ENCODE measurements around the gene NME7. TPM values are rescaled to one million over a fixed set of nuclear protein-coding genes. Genes with fewer than 3 reads are reported as not detected.

The NME7 gene
- total RNA-seq, 1 experiment from 2014 or later, result 34.2 TPM

DNA sequence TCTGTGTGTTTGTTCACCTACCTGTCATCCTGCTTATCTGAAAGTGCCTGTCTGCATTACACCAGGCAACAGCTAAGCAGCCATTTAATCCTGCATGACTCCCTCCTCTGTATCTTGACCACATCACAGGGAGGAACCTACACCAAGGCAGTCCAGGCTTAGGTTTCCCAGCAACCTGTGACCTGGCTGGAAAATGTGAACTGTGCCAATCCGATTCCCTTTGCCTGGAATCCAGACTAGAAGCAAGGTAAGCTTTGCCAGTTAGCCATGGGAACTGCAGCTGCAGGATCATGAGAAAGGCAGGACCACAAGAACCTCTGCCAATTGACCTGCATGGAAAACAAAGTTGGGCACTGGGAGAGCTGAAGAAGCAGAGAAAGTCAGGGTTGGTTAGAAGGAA is 267.4 kb downstream of the NME7 start:
- Histone ChIP-seq H3K9me3 (ENCODE audit: low read depth, low read length, poor library complexity, severe bottlenecking) (no peaks in the 10 kb centered on the region), H3K27me3 (replicated peaks; ENCODE audit: insufficient read depth, low read depth, low read length, poor library complexity) (no peaks in the 10 kb centered on the region), H3K4me1 (ENCODE audit: insufficient read depth, low read length, poor library complexity, severe bottlenecking) (no peaks in the 10 kb centered on the region), H3K27ac (ENCODE audit: low read depth, low read length, poor library complexity, severe bottlenecking) (no peak overlapping the region), H3K36me3 (ENCODE audit: insufficient read depth, low read length, poor library complexity, severe bottlenecking) (no peaks in the 10 kb centered on the region), H3K4me3 (ENCODE audit: low read depth, low read length, poor library complexity, severe bottlenecking) (no peak overlapping the region)
- TF ChIP-seq EZH2 (IDR thresholded peaks at IDR 0.05; ENCODE audit: borderline replicate concordance, low read depth, low read length, poor library complexity, severe bottlenecking), result no peak
- TF ChIP-seq, protein P1, sequence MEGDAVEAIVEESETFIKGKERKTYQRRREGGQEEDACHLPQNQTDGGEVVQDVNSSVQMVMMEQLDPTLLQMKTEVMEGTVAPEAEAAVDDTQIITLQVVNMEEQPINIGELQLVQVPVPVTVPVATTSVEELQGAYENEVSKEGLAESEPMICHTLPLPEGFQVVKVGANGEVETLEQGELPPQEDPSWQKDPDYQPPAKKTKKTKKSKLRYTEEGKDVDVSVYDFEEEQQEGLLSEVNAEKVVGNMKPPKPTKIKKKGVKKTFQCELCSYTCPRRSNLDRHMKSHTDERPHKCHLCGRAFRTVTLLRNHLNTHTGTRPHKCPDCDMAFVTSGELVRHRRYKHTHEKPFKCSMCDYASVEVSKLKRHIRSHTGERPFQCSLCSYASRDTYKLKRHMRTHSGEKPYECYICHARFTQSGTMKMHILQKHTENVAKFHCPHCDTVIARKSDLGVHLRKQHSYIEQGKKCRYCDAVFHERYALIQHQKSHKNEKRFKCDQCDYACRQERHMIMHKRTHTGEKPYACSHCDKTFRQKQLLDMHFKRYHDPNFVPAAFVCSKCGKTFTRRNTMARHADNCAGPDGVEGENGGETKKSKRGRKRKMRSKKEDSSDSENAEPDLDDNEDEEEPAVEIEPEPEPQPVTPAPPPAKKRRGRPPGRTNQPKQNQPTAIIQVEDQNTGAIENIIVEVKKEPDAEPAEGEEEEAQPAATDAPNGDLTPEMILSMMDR (conservative IDR thresholded peaks at IDR 0.05; ENCODE audit: low read depth, low read length), result no peak
- ChIA-PET CTCF (no interaction called here), POLR2A (ENCODE audit: low non-redundant PET) (no interaction called here)
- no TSS peak for BruUV-seq (replicated peaks)
- intact Hi-C loops (cut with micrococcal nuclease; ENCODE audit: unreplicated experiment), result loop anchor here (10.0 kb wide), 3 partner anchors 245 to 495 kb away; no protein-coding TSS in a partner anchor
- no peak for DNase-seq (ENCODE audit: low spot score)

DNA sequence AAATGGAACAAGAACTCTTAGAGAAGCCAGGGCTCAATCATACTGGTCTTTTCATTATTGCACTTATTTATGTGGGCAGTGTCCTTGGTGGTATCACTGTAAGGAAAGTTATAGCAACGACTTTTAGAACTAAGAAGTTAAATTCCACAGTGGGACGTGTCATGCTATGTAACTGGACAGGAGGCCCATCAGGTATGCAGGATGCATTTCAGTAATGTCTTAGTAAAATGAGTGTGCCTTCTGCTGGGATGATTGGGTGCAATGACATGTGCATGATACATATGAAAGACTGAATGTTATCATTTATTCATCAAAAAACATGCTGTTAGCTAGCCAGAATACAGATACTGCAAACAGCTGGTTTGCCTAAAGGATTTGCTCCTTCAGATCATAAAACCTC is 268.0 kb downstream of the NME7 start:
- DNase-seq (ENCODE audit: low spot score), result no peak
- no peaks in the 10 kb centered on the region for H3K9me3 ChIP-seq (ENCODE audit: low read depth, low read length, poor library complexity, severe bottlenecking)
- BruUV-seq (replicated peaks), result no TSS peak
- H3K4me1 ChIP-seq (ENCODE audit: insufficient read depth, low read length, poor library complexity, severe bottlenecking), result no peaks in the 10 kb centered on the region
- POLR2A ChIA-PET (ENCODE audit: low non-redundant PET), result no interaction called here
- no peaks in the 10 kb centered on the region for H3K27me3 ChIP-seq (replicated peaks; ENCODE audit: insufficient read depth, low read depth, low read length, poor library complexity)
- no peak overlapping the region for H3K27ac ChIP-seq (ENCODE audit: low read depth, low read length, poor library complexity, severe bottlenecking)
- H3K4me3 ChIP-seq (ENCODE audit: low read depth, low read length, poor library complexity, severe bottlenecking), result no peak overlapping the region
- TF ChIP-seq, protein P1 (conservative IDR thresholded peaks at IDR 0.05; ENCODE audit: low read depth, low read length), result no peak
- TF ChIP-seq EZH2 (IDR thresholded peaks at IDR 0.05; ENCODE audit: borderline replicate concordance, low read depth, low read length, poor library complexity, severe bottlenecking), result no peak
- CTCF ChIA-PET, result no interaction called here
- intact Hi-C loops (cut with micrococcal nuclease; ENCODE audit: unreplicated experiment), result no loop called here
- no peaks in the 10 kb centered on the region for H3K36me3 ChIP-seq (ENCODE audit: insufficient read depth, low read length, poor library complexity, severe bottlenecking)

DNA sequence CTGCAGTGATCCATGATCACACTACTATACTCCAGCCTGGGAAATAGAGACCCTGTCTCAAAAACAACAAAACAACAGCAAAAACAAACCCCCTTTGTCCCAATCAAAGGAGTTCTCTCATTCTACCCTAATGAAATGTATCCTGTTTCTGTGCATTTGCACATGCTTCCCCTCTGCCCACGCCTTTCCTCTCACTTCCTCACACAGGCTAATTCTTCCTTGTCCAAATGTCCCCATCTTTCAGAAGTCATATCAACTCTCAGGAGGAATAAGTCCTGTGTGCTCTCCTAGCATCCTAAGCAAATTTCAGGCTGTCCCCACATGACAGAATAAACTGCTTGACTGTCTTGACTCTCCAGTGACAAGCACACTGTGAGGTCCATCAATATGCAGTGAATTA is 269.2 kb downstream of the NME7 start:
- Histone ChIP-seq H3K27me3 (replicated peaks; ENCODE audit: insufficient read depth, low read depth, low read length, poor library complexity) (no peaks in the 10 kb centered on the region), H3K9me3 (ENCODE audit: low read depth, low read length, poor library complexity, severe bottlenecking) (no peaks in the 10 kb centered on the region), H3K36me3 (ENCODE audit: insufficient read depth, low read length, poor library complexity, severe bottlenecking) (no peaks in the 10 kb centered on the region), H3K4me1 (ENCODE audit: insufficient read depth, low read length, poor library complexity, severe bottlenecking) (no peaks in the 10 kb centered on the region), H3K27ac (ENCODE audit: low read depth, low read length, poor library complexity, severe bottlenecking) (no peak overlapping the region), H3K4me3 (ENCODE audit: low read depth, low read length, poor library complexity, severe bottlenecking) (no peak overlapping the region)
- DNase-seq (ENCODE audit: low spot score), result no peak
- intact Hi-C loops (cut with micrococcal nuclease; ENCODE audit: unreplicated experiment), result no loop called here
- POLR2A ChIA-PET (ENCODE audit: low non-redundant PET), result no interaction called here
- CTCF ChIA-PET, result no interaction called here
- BruUV-seq (replicated peaks), result no TSS peak
- TF ChIP-seq, protein P1 (conservative IDR thresholded peaks at IDR 0.05; ENCODE audit: low read depth, low read length), result no peak
- no peak for TF ChIP-seq EZH2 (IDR thresholded peaks at IDR 0.05; ENCODE audit: borderline replicate concordance, low read depth, low read length, poor library complexity, severe bottlenecking)

Data from A673 (cell line).